K562 (cell line): Measurements from ENCODE around the gene SEMA3C. TPM values are rescaled to one million over a fixed set of nuclear protein-coding genes. Genes with fewer than 3 reads are reported as not detected.

Experiments used
- ATAC-seq: fragments of 200-7000 bp; cut with Tn5 transposase; 3 replicates; pipeline ENCODE4 v1.9.1; 2020; ENCODE audit warnings: moderate library complexity
- BruUV-seq: library from RNA; stranded (reverse); fragments of 400-500 nt; replicated peaks from 2 replicates; lab custom pipeline; 2021; lab: Mats Ljungman, UMichigan
- CTCF ChIA-PET: fragments of 300-600 bp; formaldehyde crosslinking; extraction: SDS; loops from one replicate; lab custom pipeline; 2021; ENCODE audit warnings: low intra/inter-chr PET ratio; lab: Yijun Ruan, JAX
- POLR2A ChIA-PET: fragments of 300-600, 350-650 bp; sonication (Branson Sonifier 250); formaldehyde crosslinking; extraction: SDS; loops from one replicate; lab custom pipeline; 2021; ENCODE audit warnings: antibody characterized with exemption, inconsistent platforms; lab: Yijun Ruan, JAX
- DNase-seq, 4 experiments: peaks; one replicate each; pipeline versions ENCODE4 v3.0.0 to v3.0.0-alpha.2; 2011 to 2018; ENCODE audit warnings: low spot score in 3 of 4, mixed read lengths in 3 of 4; ENCODE audit errors: extremely low read depth in 1 of 4
- FAIRE-seq: peaks from 2 replicates; lab custom pipeline; 2011; peaks lifted over from hg19 to GRCh38; lab: Jason Lieb, UNC
- H2AFZ ChIP-seq: 2 replicates; pipeline ENCODE4 v1.6.0; 2011; ENCODE audit warnings: low read depth, low read length, control low read depth, inconsistent platforms
- H3K27ac ChIP-seq: fragments of 200-600 bp; 3 replicates; pipeline ENCODE4 v1.8.0; 2011; ENCODE audit warnings: low read depth, mild to moderate bottlenecking, control low read depth, inconsistent platforms, low read length, moderate library complexity, mixed read lengths; ENCODE audit errors: extremely low read depth
- H3K27me3 ChIP-seq, 2 experiments: fragments of 300-600 bp in 1 of 2; 2 replicates in 1 of 2; 3 replicates in 1 of 2; pipeline versions ENCODE4 v1.6.0 to v1.8.0; 2011; ENCODE audit warnings: inconsistent platforms in 2 of 2, low read length in 2 of 2, mild to moderate bottlenecking in 1 of 2, mixed read lengths in 1 of 2, moderate library complexity in 1 of 2; ENCODE audit not compliant: control insufficient read depth in 2 of 2, insufficient read depth in 2 of 2
- H3K36me3 ChIP-seq: fragments of 300-600 bp; 3 replicates; pipeline ENCODE4 v1.8.0; 2011; ENCODE audit warnings: mild to moderate bottlenecking, low read length, inconsistent platforms; ENCODE audit not compliant: control insufficient read depth, insufficient read depth
- H3K4me1 ChIP-seq, 2 experiments: fragments of 200-600 bp in 1 of 2; replicated peaks in 1 of 2; 2 replicates in 1 of 2; 3 replicates in 1 of 2; pipeline versions ENCODE4 v1.5.1 to v1.8.0; 2011; ENCODE audit warnings: inconsistent platforms in 2 of 2, low read length in 2 of 2, mild to moderate bottlenecking in 1 of 2, mixed read lengths in 1 of 2, moderate library complexity in 1 of 2; ENCODE audit not compliant: control insufficient read depth in 2 of 2, insufficient read depth in 2 of 2
- H3K4me2 ChIP-seq: 2 replicates; pipeline ENCODE4 v1.6.1; 2011; ENCODE audit warnings: low read length, control low read depth, inconsistent platforms, mixed read lengths; ENCODE audit not compliant: insufficient read depth
- H3K4me3 ChIP-seq: fragments of 200-600 bp; sonication (generic), shearing (Covaris generic); 2 replicates; pipeline ENCODE4 v1.5.1; 2016; ENCODE audit warnings: control low read depth, inconsistent platforms
- H3K79me2 ChIP-seq: fragments of 200-600 bp; 3 replicates; pipeline ENCODE4 v1.8.0; 2011; ENCODE audit warnings: low read length, inconsistent platforms; ENCODE audit not compliant: control insufficient read depth, insufficient read depth
- H3K9ac ChIP-seq, 2 experiments: 2 replicates each; pipeline versions ENCODE4 v1.6.0 to v1.6.1; 2011; ENCODE audit warnings: low read depth in 2 of 2, low read length in 2 of 2, control low read depth in 1 of 2, inconsistent platforms in 1 of 2, mild to moderate bottlenecking in 1 of 2, mixed read lengths in 1 of 2; ENCODE audit not compliant: insufficient read depth in 1 of 2
- H3K9me1 ChIP-seq: one replicate; pipeline ENCODE4 v1.6.0; 2011; ENCODE audit warnings: inconsistent platforms, mild to moderate bottlenecking, low read length, moderate library complexity; ENCODE audit not compliant: control insufficient read depth, insufficient read depth
- H3K9me3 ChIP-seq: replicated peaks from 2 replicates; pipeline ENCODE4 v1.5.1; 2011; ENCODE audit warnings: low read depth, low read length, inconsistent platforms; ENCODE audit not compliant: control insufficient read depth, insufficient read depth
- H4K20me1 ChIP-seq: replicated peaks from 2 replicates; pipeline ENCODE4 v1.6.1; 2011; ENCODE audit warnings: low read length, inconsistent platforms, mixed read lengths; ENCODE audit not compliant: control insufficient read depth, insufficient read depth
- GTF3C2 ChIP-seq: IDR thresholded peaks from 3 replicates; pipeline ENCODE4 v1.6.1; 2011; ENCODE audit warnings: borderline replicate concordance, mild to moderate bottlenecking, moderate library complexity; ENCODE audit not compliant: insufficient read length; ENCODE audit errors: extremely low read depth
- HOMEZ ChIP-seq: fragments of 250-450 bp; sonication (Bioruptor Pico); IDR thresholded peaks from 2 replicates; pipeline ENCODE4 v1.4.0; 2020; ENCODE audit warnings: mild to moderate bottlenecking, moderate library complexity
- KAT2B ChIP-seq: IDR thresholded peaks from one replicate; pipeline ENCODE4 v1.6.1; 2012; ENCODE audit warnings: low read depth, mild to moderate bottlenecking, control low read depth, inconsistent platforms, low read length, moderate library complexity
- KLF13 ChIP-seq: fragments of 450-650 bp; IDR thresholded peaks from 2 replicates; pipeline ENCODE4 v1.6.1; 2016; ENCODE audit warnings: missing genetic modification characterization, low read depth, mild to moderate bottlenecking, missing compliant biosample characterization, moderate library complexity, borderline replicate concordance
- MCM2 ChIP-seq: fragments of 450-650 bp; IDR thresholded peaks from 2 replicates; pipeline ENCODE4 v1.6.1; 2017; ENCODE audit warnings: low read depth, mild to moderate bottlenecking
- NFE2L1 ChIP-seq: fragments of 450-650 bp; IDR thresholded peaks from 2 replicates; pipeline ENCODE4 v1.6.1; 2016; ENCODE audit warnings: missing genetic modification characterization, low read depth, mild to moderate bottlenecking, missing compliant biosample characterization, moderate library complexity, borderline replicate concordance
- OTX1 ChIP-seq: fragments of 450-650 bp; formaldehyde crosslinking; IDR thresholded peaks from 2 replicates; pipeline ENCODE4 v1.4.0; 2022; ENCODE audit warnings: mild to moderate bottlenecking
- RFX5 ChIP-seq: IDR thresholded peaks from 2 replicates; pipeline ENCODE4 v1.6.1; 2011; ENCODE audit warnings: low read depth, mild to moderate bottlenecking, improper control_type of control experiment, low read length
- SIX5 ChIP-seq, 2 experiments: IDR thresholded peaks; 2 replicates each; pipeline ENCODE4 v1.6.1; 2011; ENCODE audit warnings: low read length in 2 of 2, borderline replicate concordance in 1 of 2, low read depth in 1 of 2, mild to moderate bottlenecking in 1 of 2, moderate library complexity in 1 of 2; ENCODE audit not compliant: insufficient read depth in 1 of 2
- SNAPC5 ChIP-seq: fragments of 250-450 bp; sonication (Bioruptor Pico); IDR thresholded peaks from 2 replicates; pipeline ENCODE4 v1.8.0; 2021; ENCODE audit warnings: moderate library complexity, mild to moderate bottlenecking, inconsistent platforms
- ZBTB1 ChIP-seq: sonication (generic); formaldehyde crosslinking; IDR thresholded peaks from 2 replicates; pipeline ENCODE4 v1.8.1; 2023; ENCODE audit warnings: missing genetic modification reagents, low read depth, mild to moderate bottlenecking, borderline replicate concordance
- ZBTB49 ChIP-seq: sonication (generic); formaldehyde crosslinking; IDR thresholded peaks from 2 replicates; pipeline ENCODE4 v1.8.0; 2022; ENCODE audit warnings: missing genetic modification reagents, mild to moderate bottlenecking, borderline replicate concordance
- ZFX ChIP-seq: sonication (generic); formaldehyde crosslinking; IDR thresholded peaks from 2 replicates; pipeline ENCODE4 v1.8.0; 2022; ENCODE audit warnings: mild to moderate bottlenecking, missing genetic modification reagents, moderate library complexity
- ZNF274 ChIP-seq: IDR thresholded peaks from 2 replicates; pipeline ENCODE4 v1.6.1; 2011; ENCODE audit warnings: low read depth, mild to moderate bottlenecking, low read length, moderate library complexity, borderline replicate concordance
- ZNF311 ChIP-seq: fragments of 250-450 bp; sonication (Bioruptor Pico); IDR thresholded peaks from 2 replicates; pipeline ENCODE4 v1.4.0; 2020; ENCODE audit warnings: mild to moderate bottlenecking, moderate library complexity
- ZNF583 ChIP-seq: fragments of 250-450 bp; sonication (Bioruptor Pico); IDR thresholded peaks from 2 replicates; pipeline ENCODE4 v1.4.0; 2020
- WGBS: fragments of 100-300 bp; shearing (Covaris generic); methylation state at CpG from one replicate; pipeline ENCODE4 v1.1.6; 2016; ENCODE audit warnings: low coverage, mixed read lengths; ENCODE audit not compliant: insufficient coverage; ENCODE audit errors: missing lambda C conversion rate; 5-methylcytosine and 5-hydroxymethylcytosine counted together
- in situ Hi-C: fragments of 300-500 bp; cut with MboI; formaldehyde crosslinking; loops from 4 replicates; pipeline ENCODE4 v1.15.0; 2018; ENCODE audit warnings: inconsistent platforms, mixed read lengths
- intact Hi-C: fragments of 100-400 bp; cut with micrococcal nuclease; formaldehyde crosslinking; loops from 2 replicates; pipeline ENCODE4 v1.14.2; 2022
- polyA plus RNA-seq, 8 experiments: library from polyadenylated mRNA; depleted of rRNA in 4 of 8; stranded (reverse) in 5 of 8; unstranded in 3 of 8; fragments of >200 nt; fragmentation: Nextera tagmentation in 2 of 8; fragmentation: Illumina TruSeq in 1 of 8; extraction: Ambion mirVana in 2 of 8; extraction: Trizol in 1 of 8; gene quantifications; 2 replicates each; pipeline versions ENCODE4 v1.2.1 to v1.2.3, GENCODE V29; 2011 to 2014; ENCODE audit warnings: inconsistent platforms in 1 of 8, missing spikeins in 1 of 8
- total RNA-seq, 7 experiments: library from RNA; depleted of rRNA in 6 of 7; stranded (reverse); fragments of >200 nt in 6 of 7; fragmentation: Illumina TruSeq in 2 of 7; extraction: Trizol in 2 of 7; gene quantifications; 2 replicates each; pipeline versions ENCODE4 v1.2.1 to v1.2.3, GENCODE V29; 2011 to 2021; ENCODE audit warnings: low replicate concordance in 1 of 7

Gene SEMA3C
- total and polyA plus RNA-seq, 9 of the 15 experiments (the other 6 are each of a cell fraction or from before 2014, with no cell fraction given) = 0.04 to 0.36 (median 0.12) TPM; not detected in 3

GRCh38 chr7:80809545-80809944 lies 109.3 kb downstream of the SEMA3C start:
- CTCF ChIA-PET = no interaction called here
- TF ChIP-seq RFX5 (no peak), ZNF311 (CRISPR knock-in tag) (no peak), ZBTB49 (no peak), KLF13 (no peak), OTX1 (CRISPR knock-in tag) (no peak), ZBTB1 (CRISPR knock-in tag) (no peak), KAT2B (no peak), NFE2L1 (tag) (no peak), GTF3C2 (no peak), SIX5 (IDR thresholded peaks at IDR 0.05; ENCODE audit: borderline replicate concordance in 1 of 2, insufficient read depth in 1 of 2, low read depth in 1 of 2, low read length in 2 of 2) (no peak), SNAPC5 (CRISPR knock-in tag) (no peak), ZNF274 (no peak), MCM2 (no peak), ZNF583 (no peak), HOMEZ (CRISPR knock-in tag) (no peak), ZFX (CRISPR knock-in tag) (no peak)

More at GRCh38 chr7:80809545-80809944, 109.3 kb downstream of the SEMA3C start:
- Histone ChIP-seq H3K4me2 (no peak overlapping the region), H3K9ac (no peak overlapping the region), H3K9me3 (no peaks in the 10 kb centered on the region), H3K27me3 (no peaks in the 10 kb centered on the region), H3K4me3 (no peak overlapping the region), H3K4me1 (no peaks in the 10 kb centered on the region), H3K9me1 (no peaks in the 10 kb centered on the region), H3K79me2 (no peaks in the 10 kb centered on the region), H3K36me3 (no peaks in the 10 kb centered on the region), H2AFZ (no peak overlapping the region), H4K20me1 (no peaks in the 10 kb centered on the region), H3K27ac (no peak overlapping the region)
- 0% methylated on average over 1 of the region's 1 CpG for WGBS
- in situ Hi-C loops = no loop called here
- intact Hi-C loops = no loop called here
- DNase-seq (no peak), ATAC-seq (no peak), FAIRE-seq (no peak)
- no TSS peak for BruUV-seq
- POLR2A ChIA-PET = no interaction called here
